Stimulated activated CD4-positive, alpha-beta T cell treated with anti-CD3 and anti-CD28 coated beads, TNF-alpha, amount 100 ng/mL, for 4 hours (primary cell): ENCODE measurements around the gene NBEA.

Experiments used
- DNase-seq, 3 experiments: peaks; one replicate each; pipeline ENCODE4 v3.0.0-alpha.2; 2020; ENCODE audit warnings: low read depth in 3 of 3

Gene NBEA

DNA sequence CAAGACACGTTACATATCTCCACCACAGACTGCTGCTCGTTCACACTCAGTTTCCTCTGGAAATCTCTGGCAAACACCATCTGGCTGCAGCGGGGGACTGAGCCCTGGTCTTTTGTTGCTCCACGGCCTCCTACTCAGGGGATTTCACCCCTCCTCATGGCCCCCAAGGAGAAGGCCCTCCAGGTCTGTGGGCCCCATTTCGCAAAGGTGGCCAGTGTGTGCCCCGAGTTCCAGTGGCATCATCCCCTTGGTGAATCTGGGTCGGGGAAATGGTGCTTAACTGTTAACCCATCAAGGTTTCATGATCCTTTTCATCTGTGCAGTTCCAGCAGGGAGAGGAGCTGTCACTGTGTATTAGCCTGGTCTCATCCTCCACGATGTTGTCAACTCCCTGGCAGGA, 769.8 kb downstream of the NBEA start:
- no peak for DNase-seq

DNA sequence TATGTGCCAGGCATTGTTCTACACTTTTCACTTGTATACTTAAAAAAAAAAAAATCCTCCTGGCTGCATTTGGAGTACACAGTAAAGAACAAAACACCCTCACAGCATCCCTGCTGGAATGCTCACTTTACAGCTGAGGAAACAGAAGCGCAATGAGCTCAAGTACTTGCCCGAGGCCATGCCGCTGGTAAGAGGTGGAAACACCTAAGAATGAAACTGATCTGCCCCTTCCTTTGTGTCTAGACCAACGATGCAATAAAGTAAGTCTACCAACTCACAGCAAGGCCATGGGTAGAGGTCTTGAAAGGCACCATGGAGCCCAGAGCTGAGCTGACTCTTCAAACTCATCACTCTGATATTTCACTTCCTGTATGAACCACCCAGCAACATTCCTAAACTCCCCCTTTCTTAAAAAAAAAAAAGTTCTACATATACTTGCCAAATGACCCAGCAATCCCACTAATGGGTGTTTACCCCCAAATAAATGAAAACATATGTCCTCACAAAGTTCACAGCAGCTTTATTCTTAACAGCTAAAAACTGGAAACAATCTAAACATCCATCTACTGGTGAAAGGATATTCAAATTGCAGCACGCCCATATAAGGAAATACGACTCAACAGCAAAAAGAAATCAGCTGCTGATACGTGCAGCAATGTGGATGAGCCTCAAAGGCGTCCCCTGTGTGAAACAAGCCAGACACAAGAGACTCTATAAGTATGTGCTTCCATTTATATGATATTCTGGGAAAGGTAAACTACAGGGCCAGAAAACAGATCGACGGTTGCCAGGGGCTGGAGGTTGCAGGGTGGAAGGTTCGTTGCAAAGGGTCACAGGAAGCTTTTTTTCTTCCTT, 771.1 kb downstream of the NBEA start:
- DNase-seq = no peak

DNA sequence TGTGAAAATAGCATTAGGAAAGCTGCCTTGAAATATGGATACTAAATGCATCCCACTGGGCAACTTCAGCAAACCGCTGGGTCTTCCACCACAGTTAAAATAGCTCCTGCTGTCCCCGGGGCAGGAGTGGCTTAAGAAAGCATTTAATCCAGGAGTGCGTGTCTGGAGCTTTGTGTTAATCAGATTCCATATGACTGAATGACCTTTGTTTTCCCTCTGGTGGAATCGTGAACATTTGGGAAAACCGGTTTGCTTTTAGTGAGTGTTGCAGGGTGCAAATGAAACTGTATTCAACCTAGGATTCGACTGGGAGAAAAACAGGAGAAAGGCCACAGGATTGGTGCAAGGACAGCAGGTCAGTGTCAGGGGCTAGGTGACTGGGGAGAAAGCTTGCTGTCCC, 772.1 kb downstream of the NBEA start:
- no peak for DNase-seq

DNA sequence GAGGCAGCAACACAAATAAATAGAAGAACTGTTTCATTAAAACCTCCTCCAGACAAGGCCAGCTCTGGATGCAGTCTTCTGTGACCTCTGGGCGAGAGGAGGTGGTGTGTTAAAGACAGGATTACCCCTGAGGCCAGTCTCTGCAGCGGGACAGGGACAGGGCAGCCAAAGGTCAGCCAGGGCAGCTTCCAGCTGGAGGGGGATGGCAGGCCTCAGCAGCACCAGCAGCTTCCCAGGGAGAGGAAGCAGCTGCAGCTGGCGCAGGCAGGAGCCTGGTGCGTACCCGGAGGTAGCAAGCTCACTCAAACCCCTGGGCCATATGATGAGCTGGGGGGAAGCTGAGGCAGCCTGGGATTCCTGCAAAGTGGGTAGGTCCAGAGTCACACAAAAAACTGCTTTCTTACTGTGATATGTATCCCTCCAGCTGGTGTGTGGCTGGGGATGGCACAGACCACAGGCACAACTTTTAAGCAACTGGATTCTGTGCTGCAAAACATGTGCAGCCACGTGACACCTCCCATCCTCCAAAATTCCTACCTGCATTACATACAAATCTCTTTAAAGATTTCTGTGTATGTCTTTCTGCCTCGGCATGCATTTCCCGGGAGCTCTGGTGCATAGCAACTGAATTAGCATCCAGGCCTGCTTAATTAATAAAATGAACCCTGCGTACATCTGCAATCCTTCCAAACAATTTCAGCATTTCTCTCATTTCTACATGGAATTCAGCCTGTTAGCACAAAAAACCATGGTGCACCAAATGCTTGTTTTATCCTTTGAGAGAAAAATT, 772.7 kb downstream of the NBEA start:
- no peak for DNase-seq

DNA sequence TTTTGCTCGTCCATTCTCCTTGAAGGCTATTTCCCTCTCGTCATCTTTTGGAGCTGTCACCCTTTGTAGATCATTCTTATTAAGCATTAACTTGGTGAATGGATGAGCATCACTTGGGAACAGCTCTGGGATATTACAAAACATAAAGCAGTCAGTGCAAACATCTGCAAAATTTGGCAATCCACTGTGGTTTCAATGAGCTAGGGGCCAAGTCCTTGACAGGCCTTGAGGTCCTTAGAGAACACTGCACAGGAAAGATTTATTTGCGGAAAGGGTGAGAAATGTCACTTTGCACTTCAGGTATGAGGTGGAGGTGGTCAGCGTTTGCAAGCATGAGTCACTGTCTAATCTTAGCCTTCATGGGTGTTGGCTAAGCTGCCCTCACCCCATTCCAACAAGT, 774.1 kb downstream of the NBEA start:
- no peak for DNase-seq

DNA sequence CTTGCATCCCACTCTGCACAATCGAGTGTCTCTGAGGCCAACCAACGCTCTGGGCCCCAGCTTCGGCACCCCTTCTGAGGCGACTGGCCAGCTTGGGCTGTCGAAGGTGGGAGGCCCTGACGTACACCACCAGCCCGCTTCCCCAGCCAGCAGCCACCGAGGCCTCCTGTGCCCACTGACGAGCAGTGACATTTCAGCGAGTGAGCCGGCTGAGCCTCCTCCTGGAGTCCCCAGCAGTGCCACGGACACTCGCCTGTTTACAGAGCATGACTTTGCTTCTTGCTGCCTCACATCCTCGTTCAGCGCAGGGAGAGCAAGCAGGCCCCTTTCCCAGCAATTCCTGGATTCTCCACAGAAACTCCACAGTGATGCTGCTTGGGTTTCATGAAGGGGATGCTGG, 774.7 kb downstream of the NBEA start:
- no peak for DNase-seq

DNA sequence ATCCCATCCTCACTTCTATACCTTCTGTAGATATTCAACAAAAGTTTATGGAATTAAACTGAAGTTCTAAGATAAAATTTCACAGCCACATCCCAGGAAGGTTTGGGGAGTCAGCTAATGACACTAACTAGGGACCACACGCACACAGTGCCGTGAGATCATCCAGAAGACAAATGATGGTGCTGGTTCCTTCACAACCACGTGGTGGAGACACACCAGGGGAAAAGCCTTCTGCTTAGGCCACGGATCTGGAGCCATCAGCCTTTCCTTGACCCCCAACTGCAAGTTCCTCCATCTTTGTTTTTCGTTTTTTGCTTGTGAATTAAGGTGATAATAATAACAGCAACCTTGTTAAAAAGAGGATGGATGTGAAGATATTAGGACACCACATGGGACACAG, 776.0 kb downstream of the NBEA start:
- DNase-seq = no peak

DNA sequence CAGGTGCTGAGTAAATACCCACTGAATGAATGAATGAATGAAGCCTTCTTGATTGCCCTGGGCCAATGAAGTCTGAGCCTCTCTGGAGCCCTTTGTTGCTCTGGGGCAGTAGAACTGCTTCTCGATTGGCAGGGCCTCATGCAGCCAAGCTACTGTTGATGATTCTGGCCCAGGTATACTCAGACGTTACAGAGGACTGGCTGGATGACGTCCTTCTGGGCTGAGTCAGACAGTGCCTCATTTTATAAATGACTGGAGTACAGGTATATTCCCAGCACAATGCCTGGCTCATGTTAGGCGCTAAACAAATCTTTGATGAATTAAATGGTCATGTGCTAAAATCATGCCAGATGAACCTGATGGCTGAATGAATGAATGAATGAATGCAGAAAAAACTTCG, 778.2 kb downstream of the NBEA start:
- DNase-seq = no peak

DNA sequence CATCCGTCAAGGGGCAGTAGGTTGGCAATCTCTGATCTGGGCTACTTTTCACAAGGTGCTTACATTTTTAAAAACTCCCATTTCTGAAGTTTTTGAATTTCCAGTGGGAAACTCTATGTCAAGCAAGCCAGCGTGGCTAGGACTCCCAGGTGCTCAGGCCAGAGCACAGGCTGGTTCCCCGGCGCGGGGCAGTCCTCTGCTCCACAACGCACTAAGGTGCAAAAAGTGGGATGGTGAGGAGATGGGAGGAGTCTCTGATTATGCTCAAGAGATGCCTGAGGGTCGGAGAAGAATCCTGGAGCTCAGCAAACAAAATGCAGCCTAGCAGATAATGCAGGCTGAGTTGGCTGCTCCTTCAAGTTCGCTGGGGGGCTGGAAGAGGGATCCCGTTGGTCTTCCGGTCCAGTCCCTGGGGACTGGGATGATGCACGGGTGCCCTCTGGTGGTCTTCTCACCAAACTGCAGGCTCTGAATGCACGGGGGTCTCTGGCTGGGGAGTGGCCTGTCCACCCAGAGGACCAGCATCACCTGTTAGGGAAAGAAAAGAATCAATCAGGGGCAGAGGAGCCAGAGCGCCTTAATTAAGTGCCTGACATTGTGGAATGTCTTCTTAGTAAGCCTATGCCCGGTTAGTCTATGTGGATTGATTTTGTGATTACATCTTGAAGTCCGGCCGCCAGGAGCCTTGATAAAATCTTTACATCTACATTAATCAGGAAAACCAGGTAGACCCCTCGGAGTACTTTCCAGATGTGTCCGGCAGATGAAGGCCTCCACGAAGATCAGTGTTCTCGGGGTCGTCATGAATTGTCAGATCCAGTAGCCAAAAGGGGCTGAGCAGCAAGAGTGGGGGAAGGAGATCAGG, 778.9 kb downstream of the NBEA start:
- DNase-seq = no peak
